ENCODE results near the gene USP37.

DNA sequence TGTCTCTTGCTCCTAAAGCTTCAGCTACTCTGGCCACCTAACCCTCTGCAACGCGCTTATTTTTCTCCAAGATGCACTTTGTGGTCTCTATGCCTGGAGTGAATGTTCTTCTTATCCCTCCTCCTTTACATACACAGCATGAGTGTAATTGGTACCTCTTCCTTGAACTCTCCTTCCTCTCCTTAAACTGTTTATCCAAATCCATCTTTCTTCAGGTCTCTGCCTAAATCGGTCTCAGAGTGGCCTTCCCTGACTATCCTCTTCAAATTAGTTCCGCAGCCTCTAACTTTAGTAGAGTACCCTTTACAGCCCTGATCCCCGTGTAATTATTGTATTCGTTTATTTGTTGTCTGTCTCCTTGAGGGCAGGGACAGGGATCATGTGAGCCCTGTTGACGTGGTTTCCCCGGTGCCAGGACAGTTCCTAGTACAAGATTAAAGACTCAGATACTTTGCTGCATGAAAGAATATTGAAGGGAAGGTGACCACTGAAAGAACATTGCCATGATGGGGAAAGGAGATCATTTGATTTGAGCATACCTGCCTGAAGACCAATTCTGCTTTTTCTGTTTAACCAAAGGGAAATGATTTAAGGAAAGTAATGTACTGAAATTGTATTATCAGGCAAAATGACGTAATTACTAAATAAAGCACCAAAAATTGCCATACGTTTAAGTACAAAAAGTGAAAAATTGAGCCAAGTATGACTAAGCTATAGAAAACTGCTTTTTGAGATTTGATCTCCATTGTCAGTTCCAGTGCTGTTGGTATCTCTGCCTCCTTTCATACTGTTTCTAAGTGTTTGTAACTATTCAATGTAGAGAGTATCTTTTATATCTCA lies 1.7 kb upstream of the USP37 start:
- TF ChIP-seq, protein P1, sequence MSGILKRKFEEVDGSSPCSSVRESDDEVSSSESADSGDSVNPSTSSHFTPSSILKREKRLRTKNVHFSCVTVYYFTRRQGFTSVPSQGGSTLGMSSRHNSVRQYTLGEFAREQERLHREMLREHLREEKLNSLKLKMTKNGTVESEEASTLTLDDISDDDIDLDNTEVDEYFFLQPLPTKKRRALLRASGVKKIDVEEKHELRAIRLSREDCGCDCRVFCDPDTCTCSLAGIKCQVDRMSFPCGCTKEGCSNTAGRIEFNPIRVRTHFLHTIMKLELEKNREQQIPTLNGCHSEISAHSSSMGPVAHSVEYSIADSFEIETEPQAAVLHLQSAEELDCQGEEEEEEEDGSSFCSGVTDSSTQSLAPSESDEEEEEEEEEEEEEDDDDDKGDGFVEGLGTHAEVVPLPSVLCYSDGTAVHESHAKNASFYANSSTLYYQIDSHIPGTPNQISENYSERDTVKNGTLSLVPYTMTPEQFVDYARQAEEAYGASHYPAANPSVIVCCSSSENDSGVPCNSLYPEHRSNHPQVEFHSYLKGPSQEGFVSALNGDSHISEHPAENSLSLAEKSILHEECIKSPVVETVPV (CRISPR knock-in tag; IDR thresholded peaks at IDR 0.05): no peak
- no peak for TF ChIP-seq BACH2 (CRISPR knock-in tag; IDR thresholded peaks at IDR 0.05; ENCODE audit: borderline replicate concordance)
- TF ChIP-seq TCF4 (CRISPR knock-in tag; IDR thresholded peaks at IDR 0.05; ENCODE audit: borderline replicate concordance): no peak
- no peak for TF ChIP-seq SNAI2 (CRISPR knock-in tag; IDR thresholded peaks at IDR 0.05)

Measured in SK-N-SH treated with all-trans-retinoic acid at 6 μM for 48 hours (cell line).